ENCODE results near the gene FBXO2.

The FBXO2 gene, protein sequence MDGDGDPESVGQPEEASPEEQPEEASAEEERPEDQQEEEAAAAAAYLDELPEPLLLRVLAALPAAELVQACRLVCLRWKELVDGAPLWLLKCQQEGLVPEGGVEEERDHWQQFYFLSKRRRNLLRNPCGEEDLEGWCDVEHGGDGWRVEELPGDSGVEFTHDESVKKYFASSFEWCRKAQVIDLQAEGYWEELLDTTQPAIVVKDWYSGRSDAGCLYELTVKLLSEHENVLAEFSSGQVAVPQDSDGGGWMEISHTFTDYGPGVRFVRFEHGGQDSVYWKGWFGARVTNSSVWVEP

GRCh38 chr1:11654137-11654938, at the start of gene FBXO2, which contains the start of gene FBXO44:
TSS of gene FBXO2 (minus strand) at chr1:11654429. CDS start at chr1:11654340, 89 bp downstream.
TSS of gene FBXO44 (plus strand) at chr1:11654877. CDS start at chr1:11655836, 959 bp downstream.
- no peak for DNase-seq (ENCODE audit: low read depth)

DNA sequence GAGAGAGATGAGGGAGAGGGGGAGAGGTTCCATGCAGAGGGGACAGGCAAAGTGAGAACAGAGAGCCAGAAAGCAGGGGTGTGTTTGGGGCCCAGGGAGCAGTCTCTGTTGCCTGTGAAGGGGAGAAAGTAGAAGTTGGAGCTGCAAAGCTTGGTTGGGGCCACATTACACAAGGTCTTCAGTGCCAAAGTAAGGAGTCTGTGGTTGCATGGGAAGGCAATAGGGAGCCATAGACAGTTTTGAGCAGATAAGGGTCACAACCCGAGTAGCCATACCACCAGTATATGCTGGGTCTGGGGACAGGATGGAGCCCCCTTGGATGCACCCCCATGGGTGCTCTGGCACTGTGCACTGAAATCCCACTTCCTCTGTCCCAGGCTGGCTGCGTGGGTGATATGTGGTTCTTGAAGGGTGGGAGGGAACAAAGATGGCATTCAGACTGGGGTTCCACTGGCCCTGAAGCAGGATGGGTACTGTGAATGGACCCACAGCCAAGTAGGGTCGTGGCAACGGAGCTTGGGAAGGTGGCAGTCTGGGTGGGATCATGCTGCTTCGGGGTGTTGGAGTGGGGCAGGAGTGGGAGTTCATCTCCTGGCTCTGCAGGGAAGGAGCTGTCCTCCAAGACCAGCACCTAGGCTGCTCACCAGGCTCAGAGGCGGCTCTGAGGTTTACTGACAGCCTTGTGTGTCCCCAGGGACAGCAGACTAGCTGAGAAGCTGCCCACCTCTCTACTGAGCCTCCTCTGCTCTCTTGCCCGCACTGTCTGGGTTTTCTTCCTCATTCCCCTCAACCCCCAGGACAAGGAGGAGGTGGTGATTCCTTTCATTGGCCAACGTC, 49.3 kb upstream of the FBXO2 start:
- no peak for DNase-seq (ENCODE audit: low read depth)

DNA sequence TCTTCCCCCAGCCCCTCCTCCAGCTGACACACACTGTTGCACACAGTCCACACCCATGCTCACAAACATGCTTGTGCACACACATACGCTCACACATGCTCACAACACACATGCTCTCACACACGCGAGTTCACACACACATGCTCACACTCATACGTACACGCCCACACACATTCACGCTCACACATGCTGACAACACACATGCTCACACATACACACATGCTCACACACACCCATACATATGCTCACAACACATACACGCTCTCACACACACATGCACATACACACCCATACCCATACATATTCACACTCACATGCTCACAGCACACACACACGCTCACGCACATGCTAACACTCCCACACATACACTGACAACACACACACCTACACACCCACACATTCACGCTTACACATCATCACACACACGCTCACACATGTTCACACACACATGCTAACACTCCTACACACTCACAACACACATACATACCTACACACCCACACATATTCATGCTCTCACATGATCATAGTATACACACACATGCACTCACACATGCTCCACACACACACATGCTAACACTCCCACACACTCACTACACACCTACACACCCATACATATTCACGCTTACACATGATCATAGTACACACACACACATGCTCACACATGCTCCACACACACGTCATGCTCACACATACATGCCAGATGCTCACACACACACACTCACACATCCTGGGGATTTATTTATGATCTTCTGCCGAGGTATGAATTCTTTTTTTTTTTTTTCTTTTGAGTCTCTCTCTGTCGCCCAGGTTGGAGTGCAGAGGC, 48.0 kb upstream of the FBXO2 start:
- DNase-seq (ENCODE audit: low read depth): no peak

DNA sequence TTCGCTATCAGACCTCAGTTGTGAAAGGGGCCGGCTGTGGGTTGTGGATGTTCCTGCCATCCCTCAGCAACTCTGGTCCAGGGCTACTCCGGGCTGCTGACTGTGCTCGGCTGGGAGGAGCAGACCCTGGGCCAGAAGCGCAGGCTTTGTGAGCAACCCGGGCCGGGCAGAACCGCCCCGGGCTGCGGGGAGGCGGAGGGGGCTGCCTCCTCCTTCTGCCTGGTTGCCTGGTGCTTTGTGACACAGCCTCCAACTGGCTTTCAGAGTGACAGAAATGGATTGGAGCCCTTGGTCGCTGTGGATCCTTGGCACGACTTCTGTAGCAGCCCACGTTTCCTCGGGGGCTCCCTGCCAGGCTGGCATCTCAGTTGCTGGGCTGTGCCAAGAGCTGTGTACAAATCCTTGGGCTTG, 47.3 kb upstream of the FBXO2 start:
- no peak for DNase-seq (ENCODE audit: low read depth)

DNA sequence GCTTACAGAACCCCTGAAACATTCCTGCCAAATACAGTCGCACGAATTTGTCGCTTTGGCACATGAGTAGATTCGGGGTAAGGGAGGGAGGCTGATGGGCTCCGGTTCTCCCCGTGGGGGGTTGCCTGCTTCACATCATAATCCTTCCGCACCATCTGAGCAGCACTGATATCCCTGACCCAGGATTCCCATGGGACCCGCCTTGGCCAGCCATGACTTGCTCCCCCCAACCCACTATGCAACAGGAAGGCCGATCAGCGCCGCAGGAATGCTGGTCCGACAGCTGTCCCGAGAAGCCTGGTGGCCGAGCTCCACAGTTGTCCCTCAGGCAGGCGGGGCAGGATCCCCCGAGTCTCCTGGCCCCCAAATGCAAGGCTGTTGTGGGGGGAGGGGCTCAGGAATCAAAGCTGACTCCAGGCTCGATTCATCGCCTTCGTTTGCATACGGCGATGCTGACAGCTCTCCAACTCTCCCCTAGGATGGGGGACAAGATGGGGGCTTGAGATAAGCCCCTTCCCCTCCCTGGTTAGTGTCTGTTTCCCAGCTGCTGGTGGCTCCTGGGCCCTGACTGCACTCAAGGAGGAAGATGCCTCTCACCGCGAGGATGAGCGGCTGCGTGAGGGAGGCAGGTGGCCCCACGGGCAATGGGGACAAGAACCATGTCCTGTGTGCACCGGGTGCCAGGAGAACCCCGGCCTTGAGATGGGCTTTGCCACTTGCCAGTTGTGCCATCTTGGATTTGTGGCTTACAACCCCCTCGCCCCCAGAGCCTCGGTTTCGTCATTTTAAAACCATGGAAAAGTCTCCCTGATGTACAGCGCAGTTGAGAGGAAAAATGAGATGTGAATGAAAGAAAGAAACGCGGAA, 46.6 kb upstream of the FBXO2 start:
- DNase-seq (ENCODE audit: low read depth): no peak

GRCh38 chr1:11697893-11698210, 43.6 kb upstream of the FBXO2 start:
- no peak for DNase-seq (ENCODE audit: low read depth)

DNA sequence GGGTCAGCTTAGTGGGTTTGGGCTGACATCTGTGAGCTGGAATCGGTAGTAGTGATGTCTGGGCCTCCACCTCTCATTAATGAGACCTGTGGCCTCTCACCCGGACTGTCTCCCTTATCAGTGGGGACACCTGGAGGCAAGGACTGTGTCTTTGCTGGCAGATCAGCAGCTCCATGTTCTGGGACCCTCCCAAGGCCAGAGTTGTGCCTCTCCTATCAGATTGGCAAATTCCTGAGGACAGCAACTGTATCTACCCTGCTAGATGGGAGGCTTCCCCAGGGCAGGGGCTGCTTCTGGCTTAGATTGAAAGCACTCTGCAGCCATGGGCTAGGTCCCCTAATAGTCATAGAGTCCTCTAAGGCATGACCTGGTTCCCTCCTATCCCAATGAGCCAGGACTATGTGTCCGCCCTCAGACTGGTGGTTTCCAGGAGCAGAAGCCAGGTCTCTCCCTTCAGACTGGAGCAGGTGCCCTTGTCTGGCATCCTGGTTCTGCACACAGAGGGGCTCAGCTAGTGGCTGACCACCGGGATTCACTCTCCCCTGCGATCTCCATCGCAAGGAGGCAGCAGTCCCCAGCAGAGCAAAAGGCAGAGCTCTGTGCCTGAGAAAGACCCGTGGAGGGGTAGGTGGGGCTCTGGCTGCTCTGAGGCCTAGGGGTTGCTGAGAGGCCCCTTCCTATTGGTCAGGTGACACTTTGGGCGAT, 43.1 kb upstream of the FBXO2 start:
- no peak for DNase-seq (ENCODE audit: low read depth)

GRCh38 chr1:11695861-11696260, 41.6 kb upstream of the FBXO2 start:
- DNase-seq (ENCODE audit: low read depth): no peak

- DNase-seq (ENCODE audit: low read depth): no peak
Observed at GRCh38 chr1:11693917-11694316, 39.7 kb upstream of the FBXO2 start.

- peak; percentile 72 for DNase-seq (ENCODE audit: low read depth)
Observed at GRCh38 chr1:11693024-11693590, 38.9 kb upstream of the FBXO2 start.

DNA sequence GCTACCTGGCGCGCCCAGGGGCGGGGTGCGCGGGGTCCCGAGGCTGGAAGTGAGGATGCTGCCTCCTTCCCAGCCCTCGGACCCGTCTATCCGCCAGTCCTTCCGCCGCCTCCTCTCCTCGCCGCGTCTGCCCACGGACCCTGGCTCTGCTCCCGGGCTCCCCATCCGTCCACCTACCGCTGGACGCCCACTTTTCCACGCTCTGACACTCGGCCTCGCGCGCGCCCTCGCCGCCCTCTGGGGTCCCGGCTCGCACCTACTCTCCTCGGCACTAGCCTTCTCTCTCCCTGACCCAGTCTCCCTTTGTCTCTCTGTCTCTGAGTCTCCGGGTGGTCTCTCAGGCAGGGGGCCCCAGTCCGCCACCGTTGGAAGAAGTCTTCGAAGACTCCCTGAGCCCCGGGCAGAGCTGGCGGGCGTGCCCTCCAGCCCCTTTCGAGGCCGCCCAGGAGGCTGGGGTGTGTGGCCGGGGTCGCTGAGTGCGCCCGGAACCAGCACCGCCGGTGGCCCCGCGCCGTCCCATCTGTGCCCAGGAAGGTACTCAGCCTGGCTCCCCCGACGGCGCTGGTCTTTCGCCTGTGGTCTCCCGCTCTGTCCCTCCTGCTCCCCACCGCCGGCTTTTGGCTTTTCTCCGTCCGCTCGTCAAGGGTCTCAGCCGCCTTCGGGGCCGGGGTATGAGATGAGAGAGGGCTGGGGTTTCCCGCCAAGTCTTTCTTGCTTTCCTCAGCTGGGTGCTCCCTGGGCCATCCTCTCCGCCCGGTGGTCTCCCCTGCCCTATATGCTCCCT, 37.9 kb upstream of the FBXO2 start:
- DNase-seq (ENCODE audit: low read depth): no peak

GRCh38 chr1:11691302-11691914, 37.2 kb upstream of the FBXO2 start, which contains the start of gene DRAXIN:
TSS of gene DRAXIN (plus strand) at chr1:11691710. CDS start at chr1:11706259, 14,549 bp downstream.
- DNase-seq (ENCODE audit: low read depth): no peak

GRCh38 chr1:11690397-11691301, 36.4 kb upstream of the FBXO2 start:
- DNase-seq (ENCODE audit: low read depth): no peak

DNA sequence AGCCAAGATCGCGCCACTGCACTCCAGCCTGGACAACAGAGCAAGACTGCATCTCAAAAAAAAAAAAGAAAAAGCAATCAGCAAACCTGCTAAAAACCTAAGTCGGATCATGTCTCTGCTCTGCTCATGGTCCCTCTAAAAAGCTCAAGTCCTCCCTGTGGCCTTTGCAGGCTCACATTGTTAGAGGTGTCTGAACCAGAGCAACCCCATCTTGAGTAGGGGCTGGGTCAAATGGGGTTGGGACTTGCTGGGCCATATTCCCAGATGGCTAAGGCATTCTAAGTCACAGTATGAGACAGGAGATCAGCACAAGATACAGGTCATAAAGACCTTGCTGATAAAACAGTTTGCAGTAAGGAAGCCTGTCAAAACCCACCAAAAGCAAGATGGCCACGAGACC, 34.3 kb upstream of the FBXO2 start:
- no peak for DNase-seq (ENCODE audit: low read depth)

DNA sequence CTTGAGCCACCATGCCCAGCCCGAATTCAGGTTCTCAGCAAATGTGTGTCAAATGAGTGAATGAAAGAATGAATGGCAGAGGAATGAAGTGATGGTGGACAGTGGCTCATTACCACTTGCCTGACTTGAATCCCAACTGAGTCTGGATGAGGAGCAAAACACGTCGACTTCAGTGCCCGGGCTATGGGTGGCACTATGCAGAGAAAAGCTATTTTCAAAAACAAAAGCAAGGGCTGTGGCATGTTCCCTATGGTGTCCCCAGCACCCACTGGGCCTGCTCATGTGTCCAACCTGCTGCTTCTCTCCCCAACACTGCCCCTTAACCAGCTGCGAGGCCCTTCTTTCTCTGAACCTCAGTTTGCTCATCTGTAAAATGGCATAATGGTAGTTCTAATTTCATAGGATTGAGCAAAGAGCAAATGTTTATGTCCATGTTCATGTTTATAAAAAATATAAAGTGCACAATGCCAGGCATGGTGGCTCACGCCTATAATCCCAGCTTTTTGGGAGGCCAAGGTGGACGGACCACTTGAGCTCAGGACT, 31.1 kb upstream of the FBXO2 start:
- DNase-seq (ENCODE audit: low read depth): no peak

- no peak for DNase-seq (ENCODE audit: low read depth)
Observed at GRCh38 chr1:11684070-11684469, 29.8 kb upstream of the FBXO2 start.

- no peak for DNase-seq (ENCODE audit: low read depth)
Observed at GRCh38 chr1:11682799-11683198, 28.6 kb upstream of the FBXO2 start.
